Measurements from ENCODE around the gene ANK2.

The ANK2 gene

GRCh38 chr4:113273721-113274220, 224.3 kb downstream of the ANK2 start:
- Histone ChIP-seq H3K4me3 (ENCODE audit: low read depth in 1 of 2, low read length in 1 of 2) (no peak overlapping the region), H3K27me3 (no peaks in the 10 kb centered on the region), H3K4me1 (ENCODE audit: control insufficient read depth in 1 of 2, insufficient read depth in 1 of 2, low read depth in 1 of 2, low read length in 1 of 2) (no peaks in the 10 kb centered on the region), H3K36me3 (no peaks in the 10 kb centered on the region), H3K27ac (no peak overlapping the region), H3K9me3 (no peaks in the 10 kb centered on the region)
- no peak for TF ChIP-seq CTCF (IDR thresholded peaks at IDR 0.05)

GRCh38 chr4:113276464-113277170, 227.2 kb downstream of the ANK2 start:
- Histone ChIP-seq H3K4me1 (ENCODE audit: control insufficient read depth in 1 of 2, insufficient read depth in 1 of 2, low read depth in 1 of 2, low read length in 1 of 2) (no peaks in the 10 kb centered on the region), H3K4me3 (ENCODE audit: low read depth in 1 of 2, low read length in 1 of 2) (no peak overlapping the region), H3K9me3 (no peaks in the 10 kb centered on the region), H3K27ac (no peak overlapping the region), H3K27me3 (no peaks in the 10 kb centered on the region), H3K36me3 (no peaks in the 10 kb centered on the region)
- no peak for TF ChIP-seq CTCF (IDR thresholded peaks at IDR 0.05)

- TF ChIP-seq CTCF (IDR thresholded peaks at IDR 0.05), result no peak
- Histone ChIP-seq H3K27me3 (no peaks in the 10 kb centered on the region), H3K9me3 (no peaks in the 10 kb centered on the region), H3K36me3 (no peaks in the 10 kb centered on the region), H3K4me1 (ENCODE audit: control insufficient read depth in 1 of 2, insufficient read depth in 1 of 2, low read depth in 1 of 2, low read length in 1 of 2) (no peaks in the 10 kb centered on the region), H3K27ac (no peak overlapping the region), H3K4me3 (ENCODE audit: low read depth in 1 of 2, low read length in 1 of 2) (no peak overlapping the region)
Measured at GRCh38 chr4:113278324-113278934, 229.0 kb downstream of the ANK2 start.

GRCh38 chr4:113285501-113285900, 236.0 kb downstream of the ANK2 start:
- Histone ChIP-seq H3K27me3 (no peaks in the 10 kb centered on the region), H3K4me1 (ENCODE audit: control insufficient read depth in 1 of 2, insufficient read depth in 1 of 2, low read depth in 1 of 2, low read length in 1 of 2) (no peaks in the 10 kb centered on the region), H3K36me3 (no peaks in the 10 kb centered on the region), H3K4me3 (ENCODE audit: low read depth in 1 of 2, low read length in 1 of 2) (no peak overlapping the region), H3K27ac (no peak overlapping the region), H3K9me3 (no peaks in the 10 kb centered on the region)
- no peak for TF ChIP-seq CTCF (IDR thresholded peaks at IDR 0.05)

- no peak for TF ChIP-seq CTCF (IDR thresholded peaks at IDR 0.05)
- Histone ChIP-seq H3K4me1 (ENCODE audit: control insufficient read depth in 1 of 2, insufficient read depth in 1 of 2, low read depth in 1 of 2, low read length in 1 of 2) (no peaks in the 10 kb centered on the region), H3K36me3 (no peaks in the 10 kb centered on the region), H3K27ac (no peak overlapping the region), H3K9me3 (no peaks in the 10 kb centered on the region), H3K27me3 (no peaks in the 10 kb centered on the region), H3K4me3 (ENCODE audit: low read depth in 1 of 2, low read length in 1 of 2) (no peak overlapping the region)
Measured at GRCh38 chr4:113288257-113288656, 238.8 kb downstream of the ANK2 start.
